ENCODE data around the gene CNNM4.

Gene CNNM4

GRCh38 chr2:96760036-96760985 is at the start of gene CNNM4:
TSS of gene CNNM4 (plus strand) at chr2:96760902. CDS start at chr2:96761000, 98 bp downstream.
- no peaks in the 10 kb centered on the region for H3K36me3 ChIP-seq (ENCODE audit: control insufficient read depth in 1 of 2, insufficient read depth in 2 of 2, low read length in 2 of 2)
- peak within 1 kb of the TSS; percentile 80 for H3K27ac ChIP-seq (ENCODE audit: low read depth, low read length)
- H3K27me3 ChIP-seq (ENCODE audit: control insufficient read depth in 1 of 2, insufficient read depth in 2 of 2, low read length in 2 of 2): no peaks in the 10 kb centered on the region
- peak within 1 kb of the TSS; percentile 81 to 99 for H3K4me3 ChIP-seq (ENCODE audit: low read depth in 1 of 2, low read length in 2 of 2)
- H3K9ac ChIP-seq (ENCODE audit: low read depth in 1 of 2, low read length in 2 of 2): peak within 1 kb of the TSS; percentile 74 to 89
- no peaks in the 10 kb centered on the region for H3K9me3 ChIP-seq (ENCODE audit: control insufficient read depth in 1 of 2, low read length in 2 of 2)
- peaks cover 52 to 54% of the 10 kb centered on the region in 2 donors for H3K4me1 ChIP-seq (ENCODE audit: control insufficient read depth in 1 of 2, insufficient read depth in 2 of 2, low read length in 2 of 2)

- H3K36me3 ChIP-seq (ENCODE audit: control insufficient read depth in 1 of 2, insufficient read depth in 2 of 2, low read length in 2 of 2): peaks cover 34 to 72% of the 10 kb centered on the region in 2 donors
- peaks cover 0 to 10% of the 10 kb centered on the region in 2 donors for H3K4me1 ChIP-seq (ENCODE audit: control insufficient read depth in 1 of 2, insufficient read depth in 2 of 2, low read length in 2 of 2)
- H3K27ac ChIP-seq (ENCODE audit: low read depth, low read length): no peak overlapping the region
- no peak overlapping the region for H3K4me3 ChIP-seq (ENCODE audit: low read depth in 1 of 2, low read length in 2 of 2)
- no peaks in the 10 kb centered on the region for H3K9me3 ChIP-seq (ENCODE audit: control insufficient read depth in 1 of 2, low read length in 2 of 2)
- no peak overlapping the region for H3K9ac ChIP-seq (ENCODE audit: low read depth in 1 of 2, low read length in 2 of 2)
- no peaks in the 10 kb centered on the region for H3K27me3 ChIP-seq (ENCODE audit: control insufficient read depth in 1 of 2, insufficient read depth in 2 of 2, low read length in 2 of 2)
Observed at GRCh38 chr2:96710985-96711384, 49.7 kb upstream of the CNNM4 start.

GRCh38 chr2:96715658-96716057 is 45.0 kb upstream of the CNNM4 start:
- no peak overlapping the region for H3K27ac ChIP-seq (ENCODE audit: low read depth, low read length)
- H3K9me3 ChIP-seq (ENCODE audit: control insufficient read depth in 1 of 2, low read length in 2 of 2): no peaks in the 10 kb centered on the region
- H3K9ac ChIP-seq (ENCODE audit: low read depth in 1 of 2, low read length in 2 of 2): no peak overlapping the region
- peaks cover 0 to 10% of the 10 kb centered on the region in 2 donors for H3K4me1 ChIP-seq (ENCODE audit: control insufficient read depth in 1 of 2, insufficient read depth in 2 of 2, low read length in 2 of 2)
- no peak overlapping the region for H3K4me3 ChIP-seq (ENCODE audit: low read depth in 1 of 2, low read length in 2 of 2)
- no peaks in the 10 kb centered on the region for H3K27me3 ChIP-seq (ENCODE audit: control insufficient read depth in 1 of 2, insufficient read depth in 2 of 2, low read length in 2 of 2)
- peaks cover 18 to 33% of the 10 kb centered on the region in 2 donors for H3K36me3 ChIP-seq (ENCODE audit: control insufficient read depth in 1 of 2, insufficient read depth in 2 of 2, low read length in 2 of 2)

GRCh38 chr2:96716388-96716787 is 44.3 kb upstream of the CNNM4 start:
- Histone ChIP-seq H3K36me3 (ENCODE audit: control insufficient read depth in 1 of 2, insufficient read depth in 2 of 2, low read length in 2 of 2) (peaks cover 10 to 27% of the 10 kb centered on the region in 2 donors), H3K4me1 (ENCODE audit: control insufficient read depth in 1 of 2, insufficient read depth in 2 of 2, low read length in 2 of 2) (peaks cover 0 to 10% of the 10 kb centered on the region in 2 donors), H3K4me3 (ENCODE audit: low read depth in 1 of 2, low read length in 2 of 2) (no peak overlapping the region), H3K27ac (ENCODE audit: low read depth, low read length) (no peak overlapping the region), H3K27me3 (ENCODE audit: control insufficient read depth in 1 of 2, insufficient read depth in 2 of 2, low read length in 2 of 2) (no peaks in the 10 kb centered on the region), H3K9ac (ENCODE audit: low read depth in 1 of 2, low read length in 2 of 2) (no peak overlapping the region), H3K9me3 (ENCODE audit: control insufficient read depth in 1 of 2, low read length in 2 of 2) (no peaks in the 10 kb centered on the region)

GRCh38 chr2:96726131-96726530 is 34.6 kb upstream of the CNNM4 start:
- Histone ChIP-seq H3K27me3 (ENCODE audit: control insufficient read depth in 1 of 2, insufficient read depth in 2 of 2, low read length in 2 of 2) (no peaks in the 10 kb centered on the region), H3K4me1 (ENCODE audit: control insufficient read depth in 1 of 2, insufficient read depth in 2 of 2, low read length in 2 of 2) (no peaks in the 10 kb centered on the region), H3K27ac (ENCODE audit: low read depth, low read length) (no peak overlapping the region), H3K4me3 (ENCODE audit: low read depth in 1 of 2, low read length in 2 of 2) (no peak overlapping the region), H3K36me3 (ENCODE audit: control insufficient read depth in 1 of 2, insufficient read depth in 2 of 2, low read length in 2 of 2) (peaks cover 15 to 35% of the 10 kb centered on the region in 2 donors), H3K9ac (ENCODE audit: low read depth in 1 of 2, low read length in 2 of 2) (no peak overlapping the region), H3K9me3 (ENCODE audit: control insufficient read depth in 1 of 2, low read length in 2 of 2) (no peaks in the 10 kb centered on the region)

GRCh38 chr2:96727431-96727830 is 33.3 kb upstream of the CNNM4 start:
- no peak overlapping the region for H3K27ac ChIP-seq (ENCODE audit: low read depth, low read length)
- no peak overlapping the region for H3K9ac ChIP-seq (ENCODE audit: low read depth in 1 of 2, low read length in 2 of 2)
- H3K27me3 ChIP-seq (ENCODE audit: control insufficient read depth in 1 of 2, insufficient read depth in 2 of 2, low read length in 2 of 2): no peaks in the 10 kb centered on the region
- peaks cover 15 to 39% of the 10 kb centered on the region in 2 donors for H3K36me3 ChIP-seq (ENCODE audit: control insufficient read depth in 1 of 2, insufficient read depth in 2 of 2, low read length in 2 of 2)
- no peaks in the 10 kb centered on the region for H3K9me3 ChIP-seq (ENCODE audit: control insufficient read depth in 1 of 2, low read length in 2 of 2)
- H3K4me3 ChIP-seq (ENCODE audit: low read depth in 1 of 2, low read length in 2 of 2): no peak overlapping the region
- H3K4me1 ChIP-seq (ENCODE audit: control insufficient read depth in 1 of 2, insufficient read depth in 2 of 2, low read length in 2 of 2): no peaks in the 10 kb centered on the region

- peaks cover 0 to 4% of the 10 kb centered on the region in 2 donors for H3K4me1 ChIP-seq (ENCODE audit: control insufficient read depth in 1 of 2, insufficient read depth in 2 of 2, low read length in 2 of 2)
- H3K36me3 ChIP-seq (ENCODE audit: control insufficient read depth in 1 of 2, insufficient read depth in 2 of 2, low read length in 2 of 2): peaks cover 32 to 52% of the 10 kb centered on the region in 2 donors
- H3K27me3 ChIP-seq (ENCODE audit: control insufficient read depth in 1 of 2, insufficient read depth in 2 of 2, low read length in 2 of 2): no peaks in the 10 kb centered on the region
- no peak overlapping the region for H3K4me3 ChIP-seq (ENCODE audit: low read depth in 1 of 2, low read length in 2 of 2)
- H3K27ac ChIP-seq (ENCODE audit: low read depth, low read length): no peak overlapping the region
- no peak overlapping the region for H3K9ac ChIP-seq (ENCODE audit: low read depth in 1 of 2, low read length in 2 of 2)
- no peaks in the 10 kb centered on the region for H3K9me3 ChIP-seq (ENCODE audit: control insufficient read depth in 1 of 2, low read length in 2 of 2)
Observed at GRCh38 chr2:96729748-96730147, 31.0 kb upstream of the CNNM4 start.

- no peak overlapping the region for H3K4me3 ChIP-seq (ENCODE audit: low read depth in 1 of 2, low read length in 2 of 2)
- H3K27ac ChIP-seq (ENCODE audit: low read depth, low read length): no peak overlapping the region
- H3K4me1 ChIP-seq (ENCODE audit: control insufficient read depth in 1 of 2, insufficient read depth in 2 of 2, low read length in 2 of 2): peaks cover 0 to 4% of the 10 kb centered on the region in 2 donors
- H3K27me3 ChIP-seq (ENCODE audit: control insufficient read depth in 1 of 2, insufficient read depth in 2 of 2, low read length in 2 of 2): no peaks in the 10 kb centered on the region
- H3K36me3 ChIP-seq (ENCODE audit: control insufficient read depth in 1 of 2, insufficient read depth in 2 of 2, low read length in 2 of 2): peaks cover 32 to 52% of the 10 kb centered on the region in 2 donors
- H3K9me3 ChIP-seq (ENCODE audit: control insufficient read depth in 1 of 2, low read length in 2 of 2): no peaks in the 10 kb centered on the region
- H3K9ac ChIP-seq (ENCODE audit: low read depth in 1 of 2, low read length in 2 of 2): no peak overlapping the region
Observed at GRCh38 chr2:96730212-96730611, 30.5 kb upstream of the CNNM4 start.

GRCh38 chr2:96733931-96734330 is 26.8 kb upstream of the CNNM4 start:
- Histone ChIP-seq H3K9me3 (ENCODE audit: control insufficient read depth in 1 of 2, low read length in 2 of 2) (no peaks in the 10 kb centered on the region), H3K4me1 (ENCODE audit: control insufficient read depth in 1 of 2, insufficient read depth in 2 of 2, low read length in 2 of 2) (peaks cover 6 to 9% of the 10 kb centered on the region in 2 donors), H3K27me3 (ENCODE audit: control insufficient read depth in 1 of 2, insufficient read depth in 2 of 2, low read length in 2 of 2) (no peaks in the 10 kb centered on the region), H3K4me3 (ENCODE audit: low read depth in 1 of 2, low read length in 2 of 2) (no peak overlapping the region), H3K27ac (ENCODE audit: low read depth, low read length) (no peak overlapping the region), H3K9ac (ENCODE audit: low read depth in 1 of 2, low read length in 2 of 2) (no peak overlapping the region), H3K36me3 (ENCODE audit: control insufficient read depth in 1 of 2, insufficient read depth in 2 of 2, low read length in 2 of 2) (peaks cover 28 to 37% of the 10 kb centered on the region in 2 donors)

- no peaks in the 10 kb centered on the region for H3K27me3 ChIP-seq (ENCODE audit: control insufficient read depth in 1 of 2, insufficient read depth in 2 of 2, low read length in 2 of 2)
- H3K4me3 ChIP-seq (ENCODE audit: low read depth in 1 of 2, low read length in 2 of 2): no peak overlapping the region
- no peak overlapping the region for H3K27ac ChIP-seq (ENCODE audit: low read depth, low read length)
- H3K9ac ChIP-seq (ENCODE audit: low read depth in 1 of 2, low read length in 2 of 2): no peak overlapping the region
- H3K9me3 ChIP-seq (ENCODE audit: control insufficient read depth in 1 of 2, low read length in 2 of 2): no peaks in the 10 kb centered on the region
- H3K36me3 ChIP-seq (ENCODE audit: control insufficient read depth in 1 of 2, insufficient read depth in 2 of 2, low read length in 2 of 2): peaks cover 28 to 37% of the 10 kb centered on the region in 2 donors
- H3K4me1 ChIP-seq (ENCODE audit: control insufficient read depth in 1 of 2, insufficient read depth in 2 of 2, low read length in 2 of 2): peaks cover 10 to 13% of the 10 kb centered on the region in 2 donors
Observed at GRCh38 chr2:96734880-96735583, 25.7 kb upstream of the CNNM4 start.
